Cardiac fibroblast (primary cell): ENCODE measurements around the gene ERMN.

Experiments
- DNase-seq, 2 donors: peaks; one replicate each; pipeline versions ENCODE4 v3.0.0 to v3.0.0-alpha.2; 2010; ENCODE audit warnings: low read depth in 2 of 2
- H3K4me3 ChIP-seq, 2 donors: replicated peaks in 1 of 2; 1 replicate in 1 of 2; 2 replicates in 1 of 2; pipeline ENCODE4 v1.5.1; 2011; ENCODE audit warnings: low read depth in 2 of 2, low read length in 2 of 2, mild to moderate bottlenecking in 2 of 2, moderate library complexity in 1 of 2
- TF ChIP-seq, protein P1 (sequence below): IDR thresholded peaks from one replicate; pipeline ENCODE4 v1.5.1; 2011; ENCODE audit warnings: low read depth, mild to moderate bottlenecking, low read length, inconsistent platforms

ERMN gene

DNA sequence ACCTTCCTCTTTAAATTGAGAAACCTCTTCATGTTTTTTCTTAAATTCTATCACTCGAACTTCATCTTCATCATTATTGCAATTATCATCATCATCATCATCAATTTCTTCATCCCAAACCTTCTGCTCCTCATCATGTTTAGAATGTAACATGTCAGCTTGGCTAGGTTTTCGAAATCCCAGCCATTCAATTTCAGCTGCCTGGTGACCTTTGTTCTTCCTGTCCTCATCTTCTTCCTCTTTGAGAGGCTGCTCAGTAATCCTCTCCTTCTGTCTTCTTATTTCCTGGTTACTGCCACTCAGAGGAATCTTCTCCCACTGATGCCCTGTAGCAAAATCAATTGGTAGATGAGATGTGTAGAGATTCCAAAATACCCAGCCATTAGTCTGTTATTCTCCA is 4.2 kb downstream of the ERMN start:
- TF ChIP-seq, protein P1, sequence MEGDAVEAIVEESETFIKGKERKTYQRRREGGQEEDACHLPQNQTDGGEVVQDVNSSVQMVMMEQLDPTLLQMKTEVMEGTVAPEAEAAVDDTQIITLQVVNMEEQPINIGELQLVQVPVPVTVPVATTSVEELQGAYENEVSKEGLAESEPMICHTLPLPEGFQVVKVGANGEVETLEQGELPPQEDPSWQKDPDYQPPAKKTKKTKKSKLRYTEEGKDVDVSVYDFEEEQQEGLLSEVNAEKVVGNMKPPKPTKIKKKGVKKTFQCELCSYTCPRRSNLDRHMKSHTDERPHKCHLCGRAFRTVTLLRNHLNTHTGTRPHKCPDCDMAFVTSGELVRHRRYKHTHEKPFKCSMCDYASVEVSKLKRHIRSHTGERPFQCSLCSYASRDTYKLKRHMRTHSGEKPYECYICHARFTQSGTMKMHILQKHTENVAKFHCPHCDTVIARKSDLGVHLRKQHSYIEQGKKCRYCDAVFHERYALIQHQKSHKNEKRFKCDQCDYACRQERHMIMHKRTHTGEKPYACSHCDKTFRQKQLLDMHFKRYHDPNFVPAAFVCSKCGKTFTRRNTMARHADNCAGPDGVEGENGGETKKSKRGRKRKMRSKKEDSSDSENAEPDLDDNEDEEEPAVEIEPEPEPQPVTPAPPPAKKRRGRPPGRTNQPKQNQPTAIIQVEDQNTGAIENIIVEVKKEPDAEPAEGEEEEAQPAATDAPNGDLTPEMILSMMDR: no peak
- H3K4me3 ChIP-seq: no peak overlapping the region
- no peak for DNase-seq

DNA sequence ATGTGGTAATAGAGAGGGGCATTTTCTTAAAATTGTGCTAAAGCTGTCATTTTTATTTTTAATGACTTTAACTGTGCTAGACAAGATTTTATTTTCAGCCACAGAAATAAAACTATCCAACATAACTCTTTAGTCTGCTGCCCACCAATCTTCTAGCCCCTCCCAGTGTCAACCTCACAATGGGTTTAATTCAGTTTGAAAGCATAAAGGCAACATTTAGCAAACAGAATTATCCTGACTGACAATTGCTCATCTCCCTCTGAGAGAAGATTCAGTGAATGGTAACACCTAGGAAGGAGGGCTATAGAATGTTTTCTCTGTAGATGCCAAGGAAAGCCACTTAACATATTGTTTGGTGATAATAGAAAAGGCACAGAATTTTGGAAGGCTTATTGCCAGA is 5.2 kb downstream of the ERMN start:
- TF ChIP-seq, protein P1: no peak
- no peak overlapping the region for H3K4me3 ChIP-seq
- no peak for DNase-seq

DNA sequence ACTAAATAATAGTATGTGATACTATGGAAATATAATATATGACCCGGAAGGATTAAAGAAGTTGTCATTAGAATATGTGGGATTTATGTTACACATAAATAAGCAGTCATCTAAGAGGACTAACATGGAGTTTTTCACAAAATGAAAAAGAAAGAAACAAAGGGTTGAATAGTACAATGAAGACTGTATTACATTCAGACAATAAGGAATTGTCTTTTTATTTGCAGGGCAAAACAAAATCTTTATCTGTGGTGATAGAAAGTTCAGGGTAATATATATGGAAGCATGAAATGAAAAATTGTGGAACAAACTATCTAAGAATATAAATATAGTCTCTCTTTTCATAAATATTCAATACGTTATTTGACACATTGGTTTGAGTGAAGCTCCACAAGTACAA is 5.8 kb downstream of the ERMN start:
- TF ChIP-seq, protein P1: no peak
- H3K4me3 ChIP-seq: no peak overlapping the region
- DNase-seq: no peak

DNA sequence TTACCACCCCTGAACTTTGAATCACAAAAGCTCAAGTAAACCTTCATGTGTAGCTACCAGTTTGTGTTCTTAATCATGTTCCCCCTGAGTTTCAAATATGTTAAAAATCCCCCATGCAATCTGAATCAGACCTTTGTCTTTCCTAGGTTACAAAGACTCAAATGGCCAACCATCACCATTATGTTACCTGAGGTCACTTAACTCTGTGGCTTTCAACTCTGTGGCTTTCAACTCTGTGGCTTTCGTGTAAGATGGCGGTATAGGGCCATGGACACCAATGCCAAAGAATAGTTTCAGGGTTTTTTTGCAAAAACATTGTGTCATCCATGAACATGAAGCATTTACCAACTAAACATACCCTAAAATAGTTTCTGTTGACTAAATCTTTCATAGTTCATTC is 6.7 kb downstream of the ERMN start:
- no peak overlapping the region for H3K4me3 ChIP-seq
- no peak for DNase-seq
- TF ChIP-seq, protein P1: no peak

DNA sequence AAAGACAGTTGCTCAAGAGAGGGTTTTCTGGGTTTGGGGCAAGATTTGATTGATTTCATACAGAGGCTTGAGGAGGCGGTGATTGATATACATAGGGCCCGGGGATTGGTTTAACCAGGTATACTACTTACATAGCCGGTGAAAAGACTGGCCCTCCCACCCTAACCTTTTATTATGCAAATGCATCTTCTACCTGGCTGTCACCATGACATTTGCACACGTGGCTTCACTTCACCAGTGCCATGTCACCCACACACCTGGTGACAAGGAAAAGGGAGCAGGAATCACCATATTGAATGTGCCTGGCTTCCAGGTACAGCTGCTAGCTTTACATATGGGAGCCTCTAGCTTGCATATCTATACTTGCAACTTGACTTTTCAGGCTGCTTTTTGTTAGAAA is 9.7 kb downstream of the ERMN start:
- no peak for DNase-seq
- TF ChIP-seq, protein P1: no peak
- H3K4me3 ChIP-seq: no peak overlapping the region

DNA sequence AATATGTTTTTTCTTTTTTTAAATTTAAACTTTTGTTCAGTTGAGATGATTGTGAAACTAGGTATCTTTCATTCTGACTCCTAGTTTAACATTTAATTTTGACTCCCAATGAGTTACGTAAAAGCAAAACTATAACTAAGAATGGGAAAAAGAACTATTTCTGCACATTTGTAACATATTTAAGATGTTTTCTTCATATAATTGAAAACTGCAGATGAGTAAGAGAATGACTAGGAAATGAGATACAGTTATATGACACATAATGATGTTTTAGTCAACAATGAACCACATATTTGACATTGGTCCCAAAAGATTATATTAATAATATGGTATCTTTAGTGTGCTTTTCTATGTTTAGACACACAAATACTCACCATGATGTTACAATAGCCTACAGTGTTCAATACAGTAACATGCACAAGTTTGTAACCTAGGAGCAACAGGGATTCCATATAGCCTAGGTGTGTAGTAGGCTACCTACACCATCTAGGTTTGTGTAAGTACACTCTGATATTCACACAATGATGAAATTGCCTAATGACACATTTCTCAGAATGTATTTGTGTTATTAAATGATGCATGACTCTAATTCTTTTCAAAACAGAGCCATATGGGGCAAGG is 12.6 kb downstream of the ERMN start:
- TF ChIP-seq, protein P1: no peak
- DNase-seq: peak in 1 of 2 donors; percentile 71
- no peak overlapping the region for H3K4me3 ChIP-seq

DNA sequence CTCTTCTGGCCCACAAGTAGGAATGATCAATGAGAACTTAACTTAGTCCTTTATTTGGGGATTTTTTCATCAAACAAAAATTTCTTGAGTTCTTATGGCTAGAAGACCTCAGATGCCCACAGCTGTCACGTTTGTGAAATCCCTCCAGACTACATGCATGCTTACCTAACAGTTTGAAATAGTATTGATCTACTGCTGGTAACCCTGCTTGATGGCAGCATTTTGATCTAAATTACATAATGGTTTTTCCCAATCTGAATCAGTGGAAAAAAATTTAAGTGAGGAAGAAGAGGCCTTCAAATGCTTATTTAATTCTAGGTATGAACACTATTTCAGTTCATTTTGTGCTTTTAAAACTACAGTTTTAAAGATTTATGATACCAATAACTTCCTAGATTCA is 13.9 kb downstream of the ERMN start:
- DNase-seq: no peak
- TF ChIP-seq, protein P1: no peak
- H3K4me3 ChIP-seq: no peak overlapping the region
